Fibroblast of lung (primary cell): ENCODE measurements around the gene NLRC5. TPM values are rescaled to one million over a fixed set of nuclear protein-coding genes. Genes with fewer than 3 reads are reported as not detected.
"Not testable (repeated sequence)": the region's sequence is repeated elsewhere in the genome, so short reads cannot be mapped to it uniquely, and the experiment has no call there.

Experiments
- DNase-seq, 2 donors: peaks; one replicate each; pipeline versions ENCODE4 v3.0.0 to v3.0.0-alpha.2; 2010; ENCODE audit warnings: low read depth in 2 of 2
- H2AFZ ChIP-seq: 2 replicates; pipeline ENCODE4 v1.5.1; 2012; ENCODE audit warnings: low read length, control low read depth, inconsistent platforms
- H3K27ac ChIP-seq: 2 replicates; pipeline ENCODE4 v1.5.1; 2011; ENCODE audit warnings: low read length, control low read depth; ENCODE audit not compliant: insufficient read depth
- H3K27me3 ChIP-seq: 2 replicates; pipeline ENCODE4 v1.5.1; 2011; ENCODE audit warnings: mild to moderate bottlenecking, low read length; ENCODE audit not compliant: control insufficient read depth, insufficient read depth
- H3K36me3 ChIP-seq: 2 replicates; pipeline ENCODE4 v1.5.1; 2011; ENCODE audit warnings: low read length; ENCODE audit not compliant: control insufficient read depth, insufficient read depth
- H3K4me1 ChIP-seq: 2 replicates; pipeline ENCODE4 v1.5.1; 2011; ENCODE audit warnings: low read length; ENCODE audit not compliant: control insufficient read depth, insufficient read depth; ENCODE audit errors: extremely low read depth
- H3K4me2 ChIP-seq: 2 replicates; pipeline ENCODE4 v1.5.1; 2011; ENCODE audit warnings: low read length, control low read depth; ENCODE audit not compliant: insufficient read depth; ENCODE audit errors: extremely low read depth
- H3K4me3 ChIP-seq, 4 experiments: fragments of 200-600 bp in 1 of 4; sonication (generic) in 1 of 4; replicated peaks in 1 of 4; 2 replicates each; pipeline ENCODE4 v1.5.1; 2011 to 2016; ENCODE audit warnings: low read length in 4 of 4, low read depth in 3 of 4, mild to moderate bottlenecking in 3 of 4, control low read depth in 2 of 4, inconsistent platforms in 1 of 4, mixed read lengths in 1 of 4; ENCODE audit not compliant: insufficient read depth in 1 of 4; ENCODE audit errors: control extremely low read depth in 1 of 4
- H3K79me2 ChIP-seq: 2 replicates; pipeline ENCODE4 v1.5.1; 2012; ENCODE audit warnings: mild to moderate bottlenecking, low read length, inconsistent platforms; ENCODE audit not compliant: control insufficient read depth, insufficient read depth
- H3K9ac ChIP-seq: 2 replicates; pipeline ENCODE4 v1.5.1; 2011; ENCODE audit warnings: mild to moderate bottlenecking, low read length, control low read depth; ENCODE audit not compliant: insufficient read depth
- H3K9me3 ChIP-seq: 2 replicates; pipeline ENCODE4 v1.5.1; 2012; ENCODE audit warnings: low read depth, low read length; ENCODE audit not compliant: control insufficient read depth, insufficient read depth
- H4K20me1 ChIP-seq: 2 replicates; pipeline ENCODE4 v1.5.1; 2011; ENCODE audit warnings: low read length; ENCODE audit not compliant: control insufficient read depth, insufficient read depth; ENCODE audit errors: extremely low read depth
- EZH2 ChIP-seq: IDR thresholded peaks from 2 replicates; pipeline ENCODE4 v1.5.1; 2012; ENCODE audit warnings: low read length, control low read depth, mild to moderate bottlenecking; ENCODE audit errors: missing control alignments
- polyA plus RNA-seq, 2 donors: library from polyadenylated mRNA; depleted of rRNA in 1 of 2; stranded (reverse) in 1 of 2; unstranded in 1 of 2; fragments of >200 nt; gene quantifications; 2 replicates each; pipeline ENCODE4 v1.2.1, GENCODE V29; 2011 to 2012; ENCODE audit warnings: missing spikeins in 1 of 2
- total RNA-seq: library from RNA; depleted of rRNA; stranded (reverse); fragments of >200 nt; gene quantifications from 2 replicates; pipeline ENCODE4 v1.2.1, GENCODE V29; 2014
- TF ChIP-seq, protein P1 (sequence below), 2 donors: IDR thresholded peaks in 1 of 2; conservative IDR thresholded peaks in 1 of 2; 1 replicate in 1 of 2; 2 replicates in 1 of 2; pipeline ENCODE4 v1.5.1; 2011 to 2012; ENCODE audit warnings: low read length in 2 of 2, control low read depth in 1 of 2, inconsistent platforms in 1 of 2, low read depth in 1 of 2, mild to moderate bottlenecking in 1 of 2

Gene NLRC5
- total and polyA plus RNA-seq, 2 donors (not counting 1 experiment from before 2014, with no cell fraction given): 22.2 to 43.6 TPM

GRCh38 chr16:56971768-56972043 is 17.7 kb upstream of the NLRC5 start:
- H3K9ac ChIP-seq: no peak overlapping the region
- H3K9me3 ChIP-seq: no peaks in the 10 kb centered on the region
- no peaks in the 10 kb centered on the region for H3K27me3 ChIP-seq
- H3K36me3 ChIP-seq: no peaks in the 10 kb centered on the region
- no peak for TF ChIP-seq EZH2
- TF ChIP-seq, protein P1, sequence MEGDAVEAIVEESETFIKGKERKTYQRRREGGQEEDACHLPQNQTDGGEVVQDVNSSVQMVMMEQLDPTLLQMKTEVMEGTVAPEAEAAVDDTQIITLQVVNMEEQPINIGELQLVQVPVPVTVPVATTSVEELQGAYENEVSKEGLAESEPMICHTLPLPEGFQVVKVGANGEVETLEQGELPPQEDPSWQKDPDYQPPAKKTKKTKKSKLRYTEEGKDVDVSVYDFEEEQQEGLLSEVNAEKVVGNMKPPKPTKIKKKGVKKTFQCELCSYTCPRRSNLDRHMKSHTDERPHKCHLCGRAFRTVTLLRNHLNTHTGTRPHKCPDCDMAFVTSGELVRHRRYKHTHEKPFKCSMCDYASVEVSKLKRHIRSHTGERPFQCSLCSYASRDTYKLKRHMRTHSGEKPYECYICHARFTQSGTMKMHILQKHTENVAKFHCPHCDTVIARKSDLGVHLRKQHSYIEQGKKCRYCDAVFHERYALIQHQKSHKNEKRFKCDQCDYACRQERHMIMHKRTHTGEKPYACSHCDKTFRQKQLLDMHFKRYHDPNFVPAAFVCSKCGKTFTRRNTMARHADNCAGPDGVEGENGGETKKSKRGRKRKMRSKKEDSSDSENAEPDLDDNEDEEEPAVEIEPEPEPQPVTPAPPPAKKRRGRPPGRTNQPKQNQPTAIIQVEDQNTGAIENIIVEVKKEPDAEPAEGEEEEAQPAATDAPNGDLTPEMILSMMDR (conservative IDR thresholded peaks at IDR 0.05 in 1 of 2, IDR thresholded peaks at IDR 0.05 in 1 of 2; ENCODE audit: low read depth in 1 of 2, low read length in 2 of 2): no peak
- H3K4me1 ChIP-seq: no peaks in the 10 kb centered on the region
- no peak overlapping the region for H3K27ac ChIP-seq
- no peaks in the 10 kb centered on the region for H3K79me2 ChIP-seq
- H4K20me1 ChIP-seq: no peaks in the 10 kb centered on the region
- DNase-seq: no peak
- no peak overlapping the region for H3K4me2 ChIP-seq
- no peak overlapping the region for H2AFZ ChIP-seq
- no peak overlapping the region for H3K4me3 ChIP-seq

- Histone ChIP-seq H4K20me1 (no peaks in the 10 kb centered on the region), H3K79me2 (no peaks in the 10 kb centered on the region), H3K27ac (no peak overlapping the region), H2AFZ (no peak overlapping the region), H3K4me2 (no peak overlapping the region), H3K27me3 (no peaks in the 10 kb centered on the region), H3K4me3 (no peak overlapping the region), H3K9ac (no peak overlapping the region), H3K36me3 (no peaks in the 10 kb centered on the region), H3K4me1 (no peaks in the 10 kb centered on the region), H3K9me3 (no peaks in the 10 kb centered on the region)
- DNase-seq: no peak
- TF ChIP-seq, protein P1 (conservative IDR thresholded peaks at IDR 0.05 in 1 of 2, IDR thresholded peaks at IDR 0.05 in 1 of 2; ENCODE audit: low read depth in 1 of 2, low read length in 2 of 2): no peak
- TF ChIP-seq EZH2: no peak
These were observed 16.7 kb upstream of the NLRC5 start for GRCh38 chr16:56972403-56973293.

- no peak overlapping the region for H3K27ac ChIP-seq
- no peak overlapping the region for H2AFZ ChIP-seq
- no peaks in the 10 kb centered on the region for H3K9me3 ChIP-seq
- no peak overlapping the region for H3K4me2 ChIP-seq
- H3K4me3 ChIP-seq: no peak overlapping the region
- no peaks in the 10 kb centered on the region for H4K20me1 ChIP-seq
- H3K27me3 ChIP-seq: no peaks in the 10 kb centered on the region
- no peak overlapping the region for H3K9ac ChIP-seq
- no peak for DNase-seq
- TF ChIP-seq EZH2: no peak
- TF ChIP-seq, protein P1 (conservative IDR thresholded peaks at IDR 0.05 in 1 of 2, IDR thresholded peaks at IDR 0.05 in 1 of 2; ENCODE audit: low read depth in 1 of 2, low read length in 2 of 2): no peak
- no peaks in the 10 kb centered on the region for H3K4me1 ChIP-seq
- H3K79me2 ChIP-seq: no peaks in the 10 kb centered on the region
- no peaks in the 10 kb centered on the region for H3K36me3 ChIP-seq
These were observed 16.1 kb upstream of the NLRC5 start for GRCh38 chr16:56973294-56973689.

DNA sequence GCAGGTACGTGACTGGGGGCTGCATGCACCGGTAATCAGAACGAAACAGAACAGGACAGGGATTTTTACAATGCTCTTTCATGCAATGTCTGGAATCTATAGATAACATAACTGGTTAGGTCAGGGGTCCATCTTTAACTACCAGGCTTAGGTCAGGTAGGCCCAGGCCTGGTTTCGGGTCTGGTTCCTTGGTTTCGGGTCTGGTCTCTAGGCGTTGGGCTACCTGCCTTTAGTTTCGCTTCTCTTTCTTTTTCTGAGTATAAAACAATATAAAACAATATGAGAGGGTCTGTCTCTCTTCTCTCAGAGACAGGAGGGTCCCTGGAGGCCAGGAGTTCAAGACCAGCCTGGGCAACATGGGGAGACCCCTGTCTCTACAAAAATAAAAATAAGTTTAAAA is 15.5 kb upstream of the NLRC5 start:
- H3K9me3 ChIP-seq, H4K20me1 ChIP-seq, H3K9ac ChIP-seq, H3K4me2 ChIP-seq, DNase-seq, H3K4me3 ChIP-seq, H3K4me1 ChIP-seq, H3K79me2 ChIP-seq, H3K27ac ChIP-seq, H2AFZ ChIP-seq, H3K36me3 ChIP-seq, H3K27me3 ChIP-seq: not testable (repeated sequence)
